ENCODE results near the gene STH. TPM values are rescaled to one million over a fixed set of nuclear protein-coding genes. Genes with fewer than 3 reads are reported as not detected.
"Not testable (repeated sequence)": the region's sequence is repeated elsewhere in the genome, so short reads cannot be mapped to it uniquely, and the experiment has no call there.

STH gene
- total RNA-seq, 1 donor from 2014 or later = not detected

GRCh38 chr17:45997624-45998023, 1.4 kb upstream of the STH start:
- H3K27ac Mint-ChIP-seq = no peak overlapping the region
- H3K36me3 Mint-ChIP-seq (ENCODE audit: low read depth) = no peaks in the 10 kb centered on the region
- intact Hi-C loops (cut with micrococcal nuclease) = no loop called here
- H3K4me3 Mint-ChIP-seq = no peak overlapping the region
- no peaks in the 10 kb centered on the region for H3K9me3 Mint-ChIP-seq
- H3K4me1 Mint-ChIP-seq = peaks cover under 1% of the 10 kb centered on the region
- no peak for DNase-seq
- H3K27me3 Mint-ChIP-seq = peaks cover 2% of the 10 kb centered on the region

- Mint-ChIP-seq H3K36me3 (ENCODE audit: low read depth) (no peaks in the 10 kb centered on the region), H3K9me3 (no peaks in the 10 kb centered on the region), H3K4me1 (peaks cover 4% of the 10 kb centered on the region), H3K27ac (no peak overlapping the region), H3K27me3 (no peaks in the 10 kb centered on the region), H3K4me3 (no peak overlapping the region)
- intact Hi-C loops (cut with micrococcal nuclease) = loop anchor here (10.0 kb wide), 1 partner anchor 215 kb away; no protein-coding TSS in a partner anchor
- no peak for DNase-seq
Measured at GRCh38 chr17:45999900-46000290, 845 bp downstream of the STH start.

DNA sequence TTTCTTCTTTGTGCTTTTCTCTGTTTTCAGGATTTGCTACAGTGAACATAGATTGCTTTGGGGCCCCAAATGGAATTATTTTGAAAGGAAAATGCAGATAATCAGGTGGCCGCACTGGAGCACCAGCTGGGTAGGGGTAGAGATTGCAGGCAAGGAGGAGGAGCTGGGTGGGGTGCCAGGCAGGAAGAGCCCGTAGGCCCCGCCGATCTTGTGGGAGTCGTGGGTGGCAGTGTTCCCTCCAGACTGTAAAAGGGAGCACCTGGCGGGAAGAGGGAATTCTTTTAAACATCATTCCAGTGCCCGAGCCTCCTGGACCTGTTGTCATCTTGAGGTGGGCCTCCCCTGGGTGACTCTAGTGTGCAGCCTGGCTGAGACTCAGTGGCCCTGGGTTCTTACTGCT, 1.2 kb downstream of the STH start:
- DNase-seq = no peak
- no peak overlapping the region for H3K4me3 Mint-ChIP-seq
- no peaks in the 10 kb centered on the region for H3K27me3 Mint-ChIP-seq
- H3K36me3 Mint-ChIP-seq (ENCODE audit: low read depth) = no peaks in the 10 kb centered on the region
- H3K4me1 Mint-ChIP-seq = peaks cover 4% of the 10 kb centered on the region
- intact Hi-C loops (cut with micrococcal nuclease) = loop anchor here (10.0 kb wide), 1 partner anchor 215 kb away; no protein-coding TSS in a partner anchor
- no peak overlapping the region for H3K27ac Mint-ChIP-seq
- no peaks in the 10 kb centered on the region for H3K9me3 Mint-ChIP-seq

- no peak overlapping the region for H3K4me3 Mint-ChIP-seq
- H3K27me3 Mint-ChIP-seq = peaks cover 2% of the 10 kb centered on the region
- no peak for DNase-seq
- H3K9me3 Mint-ChIP-seq = no peaks in the 10 kb centered on the region
- H3K27ac Mint-ChIP-seq = no peak overlapping the region
- no peaks in the 10 kb centered on the region for H3K36me3 Mint-ChIP-seq (ENCODE audit: low read depth)
- intact Hi-C loops (cut with micrococcal nuclease) = loop anchor here (10.0 kb wide), 1 partner anchor 214 kb away; no protein-coding TSS in a partner anchor
- peaks cover 4% of the 10 kb centered on the region for H3K4me1 Mint-ChIP-seq
Measured at GRCh38 chr17:46000757-46001156, 1.7 kb downstream of the STH start.

DNA sequence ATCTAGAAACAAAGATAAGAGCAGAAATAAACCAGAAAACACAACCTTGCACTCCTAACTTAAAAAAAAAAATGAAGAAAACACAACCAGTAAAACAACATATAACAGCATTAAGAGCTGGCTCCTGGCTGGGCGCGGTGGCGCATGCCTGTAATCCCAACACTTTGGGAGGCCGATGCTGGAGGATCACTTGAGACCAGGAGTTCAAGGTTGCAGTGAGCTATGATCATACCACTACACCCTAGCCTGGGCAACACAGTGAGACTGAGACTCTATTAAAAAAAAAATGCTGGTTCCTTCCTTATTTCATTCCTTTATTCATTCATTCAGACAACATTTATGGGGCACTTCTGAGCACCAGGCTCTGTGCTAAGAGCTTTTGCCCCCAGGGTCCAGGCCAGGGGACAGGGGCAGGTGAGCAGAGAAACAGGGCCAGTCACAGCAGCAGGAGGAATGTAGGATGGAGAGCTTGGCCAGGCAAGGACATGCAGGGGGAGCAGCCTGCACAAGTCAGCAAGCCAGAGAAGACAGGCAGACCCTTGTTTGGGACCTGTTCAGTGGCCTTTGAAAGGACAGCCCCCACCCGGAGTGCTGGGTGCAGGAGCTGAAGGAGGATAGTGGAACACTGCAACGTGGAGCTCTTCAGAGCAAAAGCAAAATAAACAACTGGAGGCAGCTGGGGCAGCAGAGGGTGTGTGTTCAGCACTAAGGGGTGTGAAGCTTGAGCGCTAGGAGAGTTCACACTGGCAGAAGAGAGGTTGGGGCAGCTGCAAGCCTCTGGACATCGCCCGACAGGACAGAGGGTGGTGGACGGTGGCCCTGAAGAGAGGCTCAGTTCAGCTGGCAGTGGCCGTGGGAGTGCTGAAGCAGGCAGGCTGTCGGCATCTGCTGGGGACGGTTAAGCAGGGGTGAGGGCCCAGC, 2.6 kb downstream of the STH start:
- Mint-ChIP-seq H3K4me1 (peaks cover 4% of the 10 kb centered on the region), H3K27ac (no peak overlapping the region), H3K27me3 (peaks cover 6% of the 10 kb centered on the region), H3K9me3 (no peaks in the 10 kb centered on the region), H3K36me3 (ENCODE audit: low read depth) (no peaks in the 10 kb centered on the region), H3K4me3 (no peak overlapping the region)
- intact Hi-C loops (cut with micrococcal nuclease) = loop anchor here (10.0 kb wide), 1 partner anchor 213 kb away; no protein-coding TSS in a partner anchor
- no peak for DNase-seq

GRCh38 chr17:46002311-46002972, 3.4 kb downstream of the STH start:
- DNase-seq = peak; percentile 93
- no peaks in the 10 kb centered on the region for H3K9me3 Mint-ChIP-seq
- H3K4me3 Mint-ChIP-seq = no peak overlapping the region
- no peaks in the 10 kb centered on the region for H3K36me3 Mint-ChIP-seq (ENCODE audit: low read depth)
- H3K27ac Mint-ChIP-seq = no peak overlapping the region
- intact Hi-C loops (cut with micrococcal nuclease) = loop anchor here (10.0 kb wide), 1 partner anchor 212 kb away; no protein-coding TSS in a partner anchor
- H3K4me1 Mint-ChIP-seq = peaks cover 4% of the 10 kb centered on the region
- H3K27me3 Mint-ChIP-seq = peaks cover 6% of the 10 kb centered on the region

DNA sequence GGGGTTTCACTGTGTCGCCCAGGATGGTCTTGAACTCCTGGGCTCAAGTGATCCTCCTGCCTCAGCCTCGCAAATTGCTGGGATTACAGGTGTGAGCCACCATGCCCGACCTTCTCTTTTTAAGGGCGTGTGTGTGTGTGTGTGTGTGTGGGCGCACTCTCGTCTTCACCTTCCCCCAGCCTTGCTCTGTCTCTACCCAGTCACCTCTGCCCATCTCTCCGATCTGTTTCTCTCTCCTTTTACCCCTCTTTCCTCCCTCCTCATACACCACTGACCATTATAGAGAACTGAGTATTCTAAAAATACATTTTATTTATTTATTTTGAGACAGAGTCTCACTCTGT, 3.9 kb downstream of the STH start:
- no peak for DNase-seq
- Mint-ChIP-seq H3K4me1 (peaks cover 4% of the 10 kb centered on the region), H3K9me3 (no peaks in the 10 kb centered on the region), H3K27me3 (peaks cover 6% of the 10 kb centered on the region), H3K27ac (no peak overlapping the region), H3K36me3 (ENCODE audit: low read depth) (no peaks in the 10 kb centered on the region), H3K4me3 (no peak overlapping the region)
- intact Hi-C loops (cut with micrococcal nuclease) = loop anchor here (10.0 kb wide), 1 partner anchor 212 kb away; no protein-coding TSS in a partner anchor

- no peak for DNase-seq
- no peak overlapping the region for H3K4me3 Mint-ChIP-seq
- H3K36me3 Mint-ChIP-seq (ENCODE audit: low read depth) = no peaks in the 10 kb centered on the region
- intact Hi-C loops (cut with micrococcal nuclease) = loop anchor here (10.0 kb wide), 1 partner anchor 211 kb away; no protein-coding TSS in a partner anchor
- H3K9me3 Mint-ChIP-seq = no peaks in the 10 kb centered on the region
- H3K27me3 Mint-ChIP-seq = peaks cover 10% of the 10 kb centered on the region
- H3K27ac Mint-ChIP-seq = no peak overlapping the region
- peaks cover 4% of the 10 kb centered on the region for H3K4me1 Mint-ChIP-seq
Measured at GRCh38 chr17:46003907-46004748, 5.1 kb downstream of the STH start.

DNA sequence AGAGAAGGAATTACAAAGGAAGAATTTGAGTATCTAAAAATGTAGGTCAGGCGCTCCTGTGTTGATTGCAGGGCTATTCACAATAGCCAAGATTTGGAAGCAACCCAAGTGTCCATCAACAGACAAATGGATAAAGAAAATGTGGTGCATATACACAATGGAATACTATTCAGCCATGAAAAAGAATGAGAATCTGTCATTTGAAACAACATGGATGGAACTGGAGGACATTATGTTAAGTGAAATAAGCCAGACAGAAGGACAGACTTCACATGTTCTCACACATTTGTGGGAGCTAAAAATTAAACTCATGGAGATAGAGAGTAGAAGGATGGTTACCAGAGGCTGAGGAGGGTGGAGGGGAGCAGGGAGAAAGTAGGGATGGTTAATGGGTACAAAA, 7.0 kb downstream of the STH start:
- not testable (repeated sequence) for H3K4me3 Mint-ChIP-seq; H3K4me1 Mint-ChIP-seq; DNase-seq; H3K27ac Mint-ChIP-seq; H3K9me3 Mint-ChIP-seq; H3K36me3 Mint-ChIP-seq (ENCODE audit: low read depth)
- peaks cover 10% of the 10 kb centered on the region for H3K27me3 Mint-ChIP-seq
- intact Hi-C loops (cut with micrococcal nuclease) = loop anchor here (10.0 kb wide), 1 partner anchor 209 kb away; no protein-coding TSS in a partner anchor

DNA sequence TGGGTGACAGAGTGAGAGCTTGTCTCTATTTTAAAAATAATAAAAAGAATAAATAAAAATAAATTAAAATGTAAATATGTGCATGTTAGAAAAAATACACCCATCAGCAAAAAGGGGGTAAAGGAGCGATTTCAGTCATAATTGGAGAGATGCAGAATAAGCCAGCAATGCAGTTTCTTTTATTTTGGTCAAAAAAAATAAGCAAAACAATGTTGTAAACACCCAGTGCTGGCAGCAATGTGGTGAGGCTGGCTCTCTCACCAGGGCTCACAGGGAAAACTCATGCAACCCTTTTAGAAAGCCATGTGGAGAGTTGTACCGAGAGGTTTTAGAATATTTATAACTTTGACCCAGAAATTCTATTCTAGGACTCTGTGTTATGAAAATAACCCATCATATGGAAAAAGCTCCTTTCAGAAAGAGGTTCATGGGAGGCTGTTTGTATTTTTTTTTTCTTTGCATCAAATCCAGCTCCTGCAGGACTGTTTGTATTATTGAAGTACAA, 8.5 kb downstream of the STH start:
- H3K4me3 Mint-ChIP-seq = no peak overlapping the region

DNA sequence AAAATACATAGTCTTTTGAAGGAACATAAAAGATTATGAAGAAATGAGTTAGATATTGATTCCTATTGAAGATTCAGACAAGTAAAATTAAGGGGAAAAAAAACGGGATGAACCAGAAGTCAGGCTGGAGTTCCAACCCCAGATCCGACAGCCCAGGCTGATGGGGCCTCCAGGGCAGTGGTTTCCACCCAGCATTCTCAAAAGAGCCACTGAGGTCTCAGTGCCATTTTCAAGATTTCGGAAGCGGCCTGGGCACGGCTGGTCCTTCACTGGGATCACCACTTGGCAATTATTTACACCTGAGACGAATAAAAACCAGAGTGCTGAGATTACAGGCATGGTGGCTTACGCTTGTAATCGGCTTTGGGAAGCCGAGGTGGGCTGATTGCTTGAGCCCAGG, 9.5 kb downstream of the STH start:
- H3K27me3 Mint-ChIP-seq = peaks cover 10% of the 10 kb centered on the region
- no peak for DNase-seq
- H3K27ac Mint-ChIP-seq = no peak overlapping the region
- H3K9me3 Mint-ChIP-seq = no peaks in the 10 kb centered on the region
- no peaks in the 10 kb centered on the region for H3K4me1 Mint-ChIP-seq
- H3K36me3 Mint-ChIP-seq (ENCODE audit: low read depth) = no peaks in the 10 kb centered on the region
- intact Hi-C loops (cut with micrococcal nuclease) = loop anchor here (10.0 kb wide), 1 partner anchor 206 kb away; no protein-coding TSS in a partner anchor
- H3K4me3 Mint-ChIP-seq = no peak overlapping the region

More for the DNA sequence above, 8.5 kb downstream of the STH start:
- H3K27me3 Mint-ChIP-seq = peaks cover 10% of the 10 kb centered on the region
- H3K36me3 Mint-ChIP-seq (ENCODE audit: low read depth) = no peaks in the 10 kb centered on the region
- intact Hi-C loops (cut with micrococcal nuclease) = loop anchor here (10.0 kb wide), 1 partner anchor 207 kb away; no protein-coding TSS in a partner anchor
- H3K9me3 Mint-ChIP-seq = no peaks in the 10 kb centered on the region
- H3K27ac Mint-ChIP-seq = no peak overlapping the region
- H3K4me1 Mint-ChIP-seq = peaks cover 4% of the 10 kb centered on the region
- no peak for DNase-seq

DNA sequence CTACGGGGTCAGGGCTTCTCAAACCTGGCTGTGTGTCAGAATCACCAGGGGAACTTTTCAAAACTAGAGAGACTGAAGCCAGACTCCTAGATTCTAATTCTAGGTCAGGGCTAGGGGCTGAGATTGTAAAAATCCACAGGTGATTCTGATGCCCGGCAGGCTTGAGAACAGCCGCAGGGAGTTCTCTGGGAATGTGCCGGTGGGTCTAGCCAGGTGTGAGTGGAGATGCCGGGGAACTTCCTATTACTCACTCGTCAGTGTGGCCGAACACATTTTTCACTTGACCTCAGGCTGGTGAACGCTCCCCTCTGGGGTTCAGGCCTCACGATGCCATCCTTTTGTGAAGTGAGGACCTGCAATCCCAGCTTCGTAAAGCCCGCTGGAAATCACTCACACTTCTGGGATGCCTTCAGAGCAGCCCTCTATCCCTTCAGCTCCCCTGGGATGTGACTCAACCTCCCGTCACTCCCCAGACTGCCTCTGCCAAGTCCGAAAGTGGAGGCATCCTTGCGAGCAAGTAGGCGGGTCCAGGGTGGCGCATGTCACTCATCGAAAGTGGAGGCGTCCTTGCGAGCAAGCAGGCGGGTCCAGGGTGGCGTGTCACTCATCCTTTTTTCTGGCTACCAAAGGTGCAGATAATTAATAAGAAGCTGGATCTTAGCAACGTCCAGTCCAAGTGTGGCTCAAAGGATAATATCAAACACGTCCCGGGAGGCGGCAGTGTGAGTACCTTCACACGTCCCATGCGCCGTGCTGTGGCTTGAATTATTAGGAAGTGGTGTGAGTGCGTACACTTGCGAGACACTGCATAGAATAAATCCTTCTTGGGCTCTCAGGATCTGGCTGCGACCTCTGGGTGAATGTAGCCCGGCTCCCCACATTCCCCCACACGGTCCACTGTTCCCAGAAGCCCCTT, 10.9 kb downstream of the STH start:
- H3K27me3 Mint-ChIP-seq = peaks cover 10% of the 10 kb centered on the region
- no peak for DNase-seq
- no peaks in the 10 kb centered on the region for H3K36me3 Mint-ChIP-seq (ENCODE audit: low read depth)
- H3K9me3 Mint-ChIP-seq = no peaks in the 10 kb centered on the region
- H3K4me1 Mint-ChIP-seq = no peaks in the 10 kb centered on the region
- H3K4me3 Mint-ChIP-seq = no peak overlapping the region
- H3K27ac Mint-ChIP-seq = no peak overlapping the region
- intact Hi-C loops (cut with micrococcal nuclease) = loop anchor here (10.0 kb wide), 1 partner anchor 205 kb away; no protein-coding TSS in a partner anchor

All from activated CD4-positive, alpha-beta T cell treated with anti-CD3 and anti-CD28 coated beads, Interleukin-2, amount 10 ng/mL, durations not matched to agents 24 days and 14 days (primary cell).